Transverse colon (tissue), 4 donors: ENCODE measurements around the gene SLC25A10. TPM values are rescaled to one million over a fixed set of nuclear protein-coding genes. Genes with fewer than 3 reads are reported as not detected.
"Not testable (repeated sequence)": the region's sequence is repeated elsewhere in the genome, so short reads cannot be mapped to it uniquely, and the experiment has no call there.

Source experiments
- DNase-seq: peaks from one replicate; pipeline ENCODE4 v3.0.0-alpha.2; 2019
- H3K27ac ChIP-seq, 4 donors: fragments of 200-600 bp; sonication (generic); 2 replicates each; pipeline ENCODE4 v1.5.1; 2016 to 2018; ENCODE audit warnings: inconsistent platforms in 4 of 4
- H3K27me3 ChIP-seq: fragments of 200-600 bp; sonication (generic); 2 replicates; pipeline ENCODE4 v1.5.1; 2017; ENCODE audit warnings: inconsistent platforms
- H3K36me3 ChIP-seq, 4 donors: fragments of 200-600 bp; sonication (generic); 2 replicates each; pipeline ENCODE4 v1.5.1; 2017 to 2019; ENCODE audit warnings: inconsistent platforms in 4 of 4
- H3K4me1 ChIP-seq, 4 donors: fragments of 200-600 bp; sonication (generic); 2 replicates each; pipeline ENCODE4 v1.5.1; 2017 to 2020; ENCODE audit warnings: inconsistent platforms in 4 of 4
- H3K4me3 ChIP-seq, 4 donors: fragments of 200-600 bp; sonication (generic); 1 replicate in 1 of 4; 2 replicates in 3 of 4; pipeline versions ENCODE4 v1.5.1 to v1.6.1; 2017 to 2019; ENCODE audit warnings: inconsistent platforms in 4 of 4
- H3K9me3 ChIP-seq, 2 donors: fragments of 200-600 bp; sonication (generic); 2 replicates each; pipeline ENCODE4 v1.5.1; 2017 to 2019; ENCODE audit warnings: inconsistent platforms in 2 of 2
- CTCF ChIP-seq, 5 experiments: fragments of 200-600 bp in 3 of 5; fragments of 450-650 bp in 2 of 5; sonication (generic) in 3 of 5; IDR thresholded peaks; 1 replicate in 2 of 5; 2 replicates in 3 of 5; pipeline ENCODE4 v1.5.1; 2016 to 2017; ENCODE audit warnings: antibody characterized with exemption in 5 of 5, inconsistent platforms in 3 of 5, mild to moderate bottlenecking in 2 of 5, moderate library complexity in 1 of 5
- EP300 ChIP-seq: sonication (generic); formaldehyde crosslinking; IDR thresholded peaks from one replicate; pipeline ENCODE4 v1.6.1; 2017; ENCODE audit warnings: antibody characterized with exemption, low read depth
- POLR2A ChIP-seq: fragments of 450-650 bp; IDR thresholded peaks from one replicate; pipeline ENCODE4 v1.6.1; 2016; ENCODE audit warnings: antibody characterized with exemption, mild to moderate bottlenecking, moderate library complexity
- POLR2AphosphoS5 ChIP-seq, 3 donors: sonication (generic); formaldehyde crosslinking; IDR thresholded peaks; one replicate each; pipeline ENCODE4 v1.6.1; 2016; ENCODE audit warnings: antibody characterized with exemption in 3 of 3
- WGBS, 2 donors: methylation state at CpG; one replicate each; pipeline ENCODE4 v1.1.5; 2018; ENCODE audit warnings: low coverage in 1 of 2; 5-methylcytosine and 5-hydroxymethylcytosine counted together
- in situ Hi-C, 4 donors: fragments of 200-750 bp; cut with MboI; loops; one replicate each; pipeline versions ENCODE4 v1.15.0 to v1.15.1; 2017; ENCODE audit warnings: low sequenced_read_pairs in 3 of 4, low pct_ligation_motif_present in 1 of 4, low pct_unique_long_range_greater_than_20kb in 1 of 4
- intact Hi-C: fragments of 100-400 bp; cut with DNase I; formaldehyde crosslinking; loops from one replicate; pipeline ENCODE4 v1.15.1; 2023; ENCODE audit warnings: low total_unique reads
- total RNA-seq, 4 donors: library from RNA; depleted of rRNA; stranded (reverse); fragments of >200 nt; gene quantifications; one replicate each; pipeline ENCODE4 v1.1.0, GENCODE V29; 2016

The SLC25A10 gene
- total RNA-seq, 4 donors from 2014 or later: 25.1 to 64.8 (median 46.6) TPM

- TF ChIP-seq POLR2A (peak; percentile 25), CTCF (IDR thresholded peaks at IDR 0.05) (no peak), POLR2AphosphoS5 (IDR thresholded peaks at IDR 0.05) (peak in 1 of 3 donors; percentile 8)
- DNase-seq: peak; percentile 54
- H3K4me1 ChIP-seq: peaks cover 9 to 28% (median 26%) of the 10 kb centered on the region in 4 donors
Observed at GRCh38 chr17:81735264-81736102, 23.4 kb downstream of the SLC25A10 start.

DNA sequence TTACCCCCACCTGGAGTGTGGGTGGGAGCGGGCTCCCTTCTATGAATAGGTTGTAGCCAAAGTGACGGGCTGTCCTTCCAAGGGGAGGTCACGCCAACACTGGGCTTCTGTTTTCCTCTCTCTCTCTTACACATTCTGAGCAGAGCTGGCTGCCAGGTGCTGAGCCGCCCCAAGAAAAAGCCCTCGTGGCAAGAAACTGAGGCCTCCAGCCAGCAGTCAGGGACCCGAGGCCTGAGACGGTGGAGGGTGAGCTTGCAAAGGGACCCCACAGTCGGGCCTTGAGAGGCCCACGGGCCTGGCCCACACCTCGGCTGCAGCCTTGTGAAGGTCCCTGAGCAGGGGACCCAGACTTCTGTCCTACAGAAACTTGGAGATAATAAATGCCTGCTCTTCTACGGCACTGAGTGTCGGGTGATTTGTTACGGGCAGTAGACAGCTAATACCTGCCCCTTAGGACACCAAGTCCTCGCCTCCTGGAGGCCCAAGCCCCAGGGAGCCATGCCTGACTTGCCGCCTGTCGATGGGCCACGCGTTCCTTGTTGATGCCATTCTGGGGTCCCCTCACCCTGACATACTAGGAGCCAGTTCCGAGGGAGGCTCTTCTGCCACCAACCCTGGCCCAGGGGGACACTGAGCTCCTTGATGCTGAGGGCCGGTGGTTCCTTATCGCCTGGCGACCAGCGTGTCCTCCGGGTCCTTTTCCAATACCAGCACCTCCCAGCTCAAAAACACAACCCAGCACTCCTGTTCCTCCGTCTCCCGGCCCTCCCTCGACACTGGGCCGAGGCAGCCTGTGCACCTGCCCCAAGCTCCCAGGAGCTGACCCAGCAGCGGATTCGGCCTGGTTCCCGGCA is 26.1 kb downstream of the SLC25A10 start:
- H3K27ac ChIP-seq: no peak overlapping the region
- intact Hi-C loops: no loop called here
- H3K4me1 ChIP-seq: peaks cover 9 to 30% (median 26%) of the 10 kb centered on the region in 4 donors
- H3K27me3 ChIP-seq: peaks cover 23% of the 10 kb centered on the region
- no peak overlapping the region for H3K4me3 ChIP-seq
- DNase-seq: no peak
- WGBS, 2 donors: 60 to 89% methylated on average over 1 to 30 of the region's 31 CpGs
- TF ChIP-seq POLR2AphosphoS5 (IDR thresholded peaks at IDR 0.05): no peak
- TF ChIP-seq EP300: no peak
- TF ChIP-seq POLR2A: no peak
- no peak for TF ChIP-seq CTCF (IDR thresholded peaks at IDR 0.05)
- H3K36me3 ChIP-seq: no peaks in the 10 kb centered on the region
- no peaks in the 10 kb centered on the region for H3K9me3 ChIP-seq
- in situ Hi-C loops: no loop called here

More at GRCh38 chr17:81735264-81736102, 23.4 kb downstream of the SLC25A10 start:
- Histone ChIP-seq H3K4me3 (peak overlapping the region in 2 of 4 donors; percentile 0 to 21), H3K36me3 (no peaks in the 10 kb centered on the region), H3K27ac (peak overlapping the region in 1 of 4 donors; percentile 50), H3K9me3 (no peaks in the 10 kb centered on the region), H3K27me3 (peaks cover 21% of the 10 kb centered on the region)
- intact Hi-C loops: no loop called here
- in situ Hi-C loops: no loop called here
- 0 to 28% methylated on average over 4 to 28 of the region's 30 CpGs for WGBS, 2 donors

GRCh38 chr17:81738801-81739393 is 26.8 kb downstream of the SLC25A10 start:
- peaks cover 22% of the 10 kb centered on the region for H3K27me3 ChIP-seq
- no peaks in the 10 kb centered on the region for H3K9me3 ChIP-seq
- H3K36me3 ChIP-seq: no peaks in the 10 kb centered on the region
- TF ChIP-seq EP300 (no peak), POLR2AphosphoS5 (IDR thresholded peaks at IDR 0.05) (no peak), CTCF (IDR thresholded peaks at IDR 0.05) (no peak), POLR2A (no peak)
- H3K27ac ChIP-seq: no peak overlapping the region
- no peak overlapping the region for H3K4me3 ChIP-seq
- in situ Hi-C loops: no loop called here
- H3K4me1 ChIP-seq: peaks cover 9 to 29% (median 25%) of the 10 kb centered on the region in 4 donors
- intact Hi-C loops: no loop called here
- DNase-seq: no peak
- WGBS, 2 donors: 78 to 80% methylated on average over 5 to 26 of the region's 27 CpGs

DNA sequence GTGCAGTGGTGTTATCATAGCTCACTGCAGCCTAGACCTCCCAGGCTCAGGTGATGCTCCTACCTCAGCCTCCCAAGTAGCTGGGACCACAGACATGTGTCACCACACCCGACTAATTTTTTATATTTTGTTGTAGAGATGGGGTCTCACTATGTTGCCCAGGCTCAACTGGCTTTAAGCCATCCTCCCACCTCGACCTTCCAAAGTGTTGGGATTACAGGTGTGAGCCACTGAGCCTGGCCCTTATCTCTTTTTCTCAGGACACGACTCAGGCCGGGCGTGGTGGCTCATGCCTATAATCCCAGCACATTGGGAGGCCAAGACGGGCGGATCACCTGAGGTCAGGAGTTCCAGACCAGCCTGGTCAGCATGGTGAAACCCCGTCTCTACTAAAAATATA is 27.5 kb downstream of the SLC25A10 start:
- intact Hi-C loops, H3K36me3 ChIP-seq, H3K4me3 ChIP-seq, in situ Hi-C loops, H3K9me3 ChIP-seq, DNase-seq, H3K27ac ChIP-seq: not testable (repeated sequence)
- peaks cover 9 to 22% (median 18%) of the 10 kb centered on the region in 4 donors for H3K4me1 ChIP-seq
- WGBS, 2 donors: 83% methylated on average over 8 of the region's 8 CpGs; no CpG with 5 or more reads in 1 of the 2 donors
- H3K27me3 ChIP-seq: peaks cover 22% of the 10 kb centered on the region
